MM.1S (cell line): ENCODE data around the gene KCNG4.

Source experiments
- DNase-seq: peaks from one replicate; pipeline ENCODE4 v3.0.0-alpha.2; 2015
- H2AFZ ChIP-seq: fragments of 300-600 bp; sonication (generic); 2 replicates; pipeline ENCODE4 v1.6.0; 2016; ENCODE audit warnings: antibody characterized with exemption, low read length
- H3F3A ChIP-seq: fragments of 300-600 bp; sonication (generic); 2 replicates; pipeline ENCODE4 v1.6.1; 2016; ENCODE audit warnings: mild to moderate bottlenecking, antibody characterized with exemption, low read length, moderate library complexity, mixed read lengths; ENCODE audit not compliant: insufficient read depth
- H3K27ac ChIP-seq: fragments of 300-600 bp; sonication (generic); 2 replicates; pipeline ENCODE4 v1.5.1; 2016; ENCODE audit warnings: mild to moderate bottlenecking, low read length
- H3K27me3 ChIP-seq: fragments of 300-600 bp; sonication (generic); replicated peaks from 2 replicates; pipeline ENCODE4 v1.6.0; 2016; ENCODE audit warnings: low read length; ENCODE audit not compliant: insufficient read depth
- H3K36me3 ChIP-seq: fragments of 300-600 bp; sonication (generic); replicated peaks from 2 replicates; pipeline ENCODE4 v1.6.1; 2016; ENCODE audit warnings: mild to moderate bottlenecking, low read length, mixed read lengths; ENCODE audit not compliant: insufficient read depth
- H3K4me1 ChIP-seq: fragments of 300-600 bp; sonication (generic); 2 replicates; pipeline ENCODE4 v1.6.1; 2016; ENCODE audit warnings: low read length, mixed read lengths
- H3K4me2 ChIP-seq: fragments of 300-600 bp; sonication (generic); 2 replicates; pipeline ENCODE4 v1.6.0; 2016; ENCODE audit warnings: low read depth, low read length
- H3K4me3 ChIP-seq: fragments of 300-600 bp; sonication (generic); 2 replicates; pipeline ENCODE4 v1.5.1; 2016; ENCODE audit warnings: low read length, mixed read lengths
- H3K79me2 ChIP-seq: fragments of 300-600 bp; sonication (generic); 2 replicates; pipeline ENCODE4 v1.6.1; 2016; ENCODE audit warnings: mixed run types, low read length, mixed read lengths
- H3K9ac ChIP-seq: fragments of 300-600 bp; sonication (generic); 2 replicates; pipeline ENCODE4 v1.6.1; 2016; ENCODE audit warnings: low read length, mixed read lengths
- H3K9me2 ChIP-seq: fragments of 300-600 bp; sonication (generic); replicated peaks from 2 replicates; pipeline ENCODE4 v1.6.1; 2016; ENCODE audit warnings: mild to moderate bottlenecking, low read length, mixed read lengths; ENCODE audit not compliant: insufficient read depth
- H3K9me3 ChIP-seq: fragments of 300-600 bp; sonication (generic); replicated peaks from 2 replicates; pipeline ENCODE4 v1.6.1; 2016; ENCODE audit warnings: mild to moderate bottlenecking, low read length, mixed read lengths; ENCODE audit not compliant: insufficient read depth
- H4K20me1 ChIP-seq: fragments of 300-600 bp; sonication (generic); 2 replicates; pipeline ENCODE4 v1.6.1; 2016; ENCODE audit warnings: mild to moderate bottlenecking, low read length, moderate library complexity, mixed read lengths; ENCODE audit not compliant: insufficient read depth
- EZH2 ChIP-seq: fragments of 300-600 bp; sonication (generic); optimal IDR thresholded peaks from 2 replicates; pipeline ENCODE3; 2017; ENCODE audit warnings: low read depth, mild to moderate bottlenecking, antibody characterized with exemption, low read length, mixed read lengths
- EZH2phosphoT487 ChIP-seq: fragments of 300-600 bp; sonication (generic); IDR thresholded peaks from 2 replicates; pipeline ENCODE4 v1.6.1; 2018; ENCODE audit warnings: antibody characterized with exemption, low read length
- TF ChIP-seq, protein P1 (sequence below): fragments of 300-600 bp; sonication (generic); IDR thresholded peaks from 2 replicates; pipeline ENCODE4 v1.5.1; 2016; ENCODE audit warnings: antibody characterized with exemption, low read length, mixed read lengths

Gene KCNG4

DNA sequence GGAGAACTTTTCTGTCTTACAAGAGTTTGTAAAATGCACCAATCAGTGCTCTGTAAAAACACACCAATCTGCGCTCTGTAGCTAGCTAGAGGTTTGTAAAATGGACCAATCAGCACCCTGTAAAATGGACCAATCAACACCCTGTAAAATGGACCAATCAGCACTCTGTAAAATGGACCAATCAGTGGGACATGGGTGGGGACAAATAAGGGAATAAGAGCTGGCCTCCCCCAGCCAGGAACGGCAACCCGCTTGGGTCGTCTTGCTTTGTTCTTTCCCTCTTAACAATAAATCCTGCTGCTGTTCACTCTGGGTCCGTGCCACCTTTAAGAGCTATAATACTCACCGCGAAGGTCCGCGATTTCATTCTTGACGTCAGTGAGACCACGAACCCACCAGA, 18.5 kb upstream of the KCNG4 start:
- Histone ChIP-seq H3K4me2 (no peak overlapping the region), H3K27ac (no peak overlapping the region), H3K4me1 (no peaks in the 10 kb centered on the region), H3F3A (no peaks in the 10 kb centered on the region), H4K20me1 (no peaks in the 10 kb centered on the region), H3K27me3 (peaks cover 25% of the 10 kb centered on the region), H3K9me2 (no peaks in the 10 kb centered on the region), H3K9me3 (no peaks in the 10 kb centered on the region), H3K79me2 (no peaks in the 10 kb centered on the region), H3K36me3 (no peaks in the 10 kb centered on the region), H3K9ac (no peak overlapping the region), H2AFZ (no peak overlapping the region), H3K4me3 (no peak overlapping the region)
- TF ChIP-seq EZH2 = no peak
- TF ChIP-seq, protein P1, sequence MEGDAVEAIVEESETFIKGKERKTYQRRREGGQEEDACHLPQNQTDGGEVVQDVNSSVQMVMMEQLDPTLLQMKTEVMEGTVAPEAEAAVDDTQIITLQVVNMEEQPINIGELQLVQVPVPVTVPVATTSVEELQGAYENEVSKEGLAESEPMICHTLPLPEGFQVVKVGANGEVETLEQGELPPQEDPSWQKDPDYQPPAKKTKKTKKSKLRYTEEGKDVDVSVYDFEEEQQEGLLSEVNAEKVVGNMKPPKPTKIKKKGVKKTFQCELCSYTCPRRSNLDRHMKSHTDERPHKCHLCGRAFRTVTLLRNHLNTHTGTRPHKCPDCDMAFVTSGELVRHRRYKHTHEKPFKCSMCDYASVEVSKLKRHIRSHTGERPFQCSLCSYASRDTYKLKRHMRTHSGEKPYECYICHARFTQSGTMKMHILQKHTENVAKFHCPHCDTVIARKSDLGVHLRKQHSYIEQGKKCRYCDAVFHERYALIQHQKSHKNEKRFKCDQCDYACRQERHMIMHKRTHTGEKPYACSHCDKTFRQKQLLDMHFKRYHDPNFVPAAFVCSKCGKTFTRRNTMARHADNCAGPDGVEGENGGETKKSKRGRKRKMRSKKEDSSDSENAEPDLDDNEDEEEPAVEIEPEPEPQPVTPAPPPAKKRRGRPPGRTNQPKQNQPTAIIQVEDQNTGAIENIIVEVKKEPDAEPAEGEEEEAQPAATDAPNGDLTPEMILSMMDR = no peak
- TF ChIP-seq EZH2phosphoT487 = no peak
- DNase-seq = no peak

DNA sequence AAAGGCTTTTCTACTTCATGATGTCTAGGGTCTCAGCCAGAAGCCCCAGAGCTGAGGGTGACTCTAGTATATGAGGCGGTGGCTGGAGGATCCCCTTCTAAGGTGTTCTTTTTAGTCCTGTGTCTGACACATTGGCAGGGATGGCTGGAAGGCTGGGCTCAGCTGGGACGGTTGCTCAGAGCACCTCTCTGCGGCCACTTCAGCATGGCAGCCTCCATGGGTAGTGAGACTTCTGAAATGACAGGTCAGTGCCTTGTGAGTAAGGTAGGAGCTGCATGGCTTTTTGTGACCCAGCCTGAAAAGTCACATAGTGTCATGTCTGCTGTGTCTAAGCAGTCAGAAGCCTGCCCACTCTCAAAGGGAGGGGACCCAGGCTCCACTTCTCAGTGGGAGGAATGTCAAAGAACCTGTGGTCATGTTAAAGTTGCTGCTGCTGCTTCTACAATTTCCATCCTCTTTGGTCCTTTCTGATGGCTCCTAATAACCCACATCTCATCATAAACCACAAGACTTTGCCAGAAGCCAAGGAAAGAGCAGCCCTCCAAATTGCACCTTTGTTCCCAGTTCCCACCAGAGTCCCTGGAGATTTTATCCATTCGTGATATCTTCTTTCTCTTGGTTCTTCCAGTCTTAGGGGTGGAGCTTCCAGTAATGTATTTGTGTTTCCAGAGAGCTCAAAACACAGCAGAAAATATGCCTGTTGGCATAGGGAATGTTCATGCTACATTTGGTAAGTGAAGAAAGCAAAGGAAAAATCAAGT, 15.4 kb upstream of the KCNG4 start:
- DNase-seq = no peak
- H3K4me2 ChIP-seq = no peak overlapping the region
- TF ChIP-seq, protein P1 = no peak
- TF ChIP-seq EZH2 (no peak), EZH2phosphoT487 (no peak)
- H3F3A ChIP-seq = no peaks in the 10 kb centered on the region
- H3K9ac ChIP-seq = no peak overlapping the region
- no peaks in the 10 kb centered on the region for H3K79me2 ChIP-seq
- H3K4me1 ChIP-seq = no peaks in the 10 kb centered on the region
- no peak overlapping the region for H3K4me3 ChIP-seq
- H3K27me3 ChIP-seq = peaks cover 23% of the 10 kb centered on the region
- no peak overlapping the region for H3K27ac ChIP-seq
- no peaks in the 10 kb centered on the region for H4K20me1 ChIP-seq
- H3K9me3 ChIP-seq = no peaks in the 10 kb centered on the region
- H3K9me2 ChIP-seq = no peaks in the 10 kb centered on the region
- H3K36me3 ChIP-seq = no peaks in the 10 kb centered on the region
- no peak overlapping the region for H2AFZ ChIP-seq

DNA sequence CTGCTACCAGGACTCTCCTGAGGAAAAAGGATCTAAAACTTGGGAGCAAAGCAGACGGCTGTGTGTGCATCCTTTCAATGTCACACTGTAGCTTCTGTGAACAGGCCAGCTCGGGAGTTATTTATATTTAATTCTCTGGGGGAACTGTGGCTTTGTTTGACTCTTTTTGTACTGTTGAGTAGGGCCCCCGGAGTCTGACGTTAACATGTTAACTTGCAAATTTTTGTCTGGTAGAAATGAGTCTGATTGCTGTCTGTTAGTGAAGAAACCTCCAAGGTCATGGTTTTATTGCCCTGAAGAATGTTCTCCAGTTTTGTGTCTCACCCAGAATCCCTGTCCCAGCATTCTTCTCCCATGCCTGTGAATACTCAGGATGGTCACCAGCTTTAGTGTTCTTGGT, 14.2 kb upstream of the KCNG4 start:
- Histone ChIP-seq H3K79me2 (no peaks in the 10 kb centered on the region), H3K27ac (no peak overlapping the region), H3K9me3 (no peaks in the 10 kb centered on the region), H3K9ac (no peak overlapping the region), H3K36me3 (no peaks in the 10 kb centered on the region), H2AFZ (no peak overlapping the region), H3F3A (no peaks in the 10 kb centered on the region), H3K4me1 (no peaks in the 10 kb centered on the region), H3K4me3 (no peak overlapping the region), H3K27me3 (peaks cover 25% of the 10 kb centered on the region), H3K4me2 (no peak overlapping the region), H4K20me1 (no peaks in the 10 kb centered on the region), H3K9me2 (no peaks in the 10 kb centered on the region)
- no peak for DNase-seq
- no peak for TF ChIP-seq EZH2phosphoT487
- TF ChIP-seq EZH2 = no peak
- TF ChIP-seq, protein P1 = no peak
